D721Med (cell line): ENCODE results near the gene STARD6.
"Not testable (repeated sequence)": the region's sequence is repeated elsewhere in the genome, so short reads cannot be mapped to it uniquely, and the experiment has no call there.

Experiments
- DNase-seq: peaks from one replicate; pipeline ENCODE4 v3.0.0; 2011; ENCODE audit warnings: low spot score; ENCODE audit not compliant: insufficient read length
- FAIRE-seq: peaks from 2 replicates; lab custom pipeline; 2011; peaks lifted over from hg19 to GRCh38; lab: Jason Lieb, UNC
- TF ChIP-seq, protein P1 (sequence below): IDR thresholded peaks from 2 replicates; pipeline ENCODE4 v1.5.1; 2012; ENCODE audit warnings: mild to moderate bottlenecking, control low read depth; ENCODE audit not compliant: insufficient read depth; ENCODE audit errors: missing control alignments

Gene STARD6

DNA sequence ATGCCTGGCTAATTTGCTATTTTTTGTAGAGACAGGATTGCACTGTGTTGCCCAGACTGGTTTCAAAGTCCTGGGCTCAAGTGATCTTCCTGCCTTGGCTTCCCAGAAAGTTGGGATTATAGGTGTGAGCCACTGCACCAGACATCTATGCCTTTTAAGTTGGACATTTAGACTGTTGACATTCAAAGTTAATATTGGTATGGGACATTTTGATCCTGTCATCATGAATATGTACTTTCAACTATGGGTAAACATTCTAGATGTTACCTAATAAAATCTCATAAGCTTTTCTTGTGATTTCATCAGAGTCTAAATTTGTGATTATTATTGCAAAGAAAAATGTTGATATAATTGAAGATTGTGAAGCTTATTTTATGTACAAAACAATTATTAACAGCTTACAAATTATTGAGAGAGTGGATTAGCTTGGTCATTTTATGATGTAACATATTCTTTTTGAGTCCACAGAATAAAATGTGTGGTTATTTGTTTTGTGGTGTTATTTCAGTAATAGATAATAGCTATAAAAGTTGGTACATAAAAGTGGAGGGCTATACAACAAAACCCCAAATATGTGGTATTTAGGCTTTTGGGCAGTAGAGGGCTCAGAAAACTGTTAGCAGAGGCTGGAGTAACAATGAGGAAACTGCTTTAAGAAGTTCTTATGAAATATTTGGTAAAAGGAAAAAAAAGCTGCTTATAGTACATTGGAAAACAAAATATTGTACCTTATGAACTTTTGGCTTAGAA lies 41.4 kb downstream of the STARD6 start:
- TF ChIP-seq, protein P1, sequence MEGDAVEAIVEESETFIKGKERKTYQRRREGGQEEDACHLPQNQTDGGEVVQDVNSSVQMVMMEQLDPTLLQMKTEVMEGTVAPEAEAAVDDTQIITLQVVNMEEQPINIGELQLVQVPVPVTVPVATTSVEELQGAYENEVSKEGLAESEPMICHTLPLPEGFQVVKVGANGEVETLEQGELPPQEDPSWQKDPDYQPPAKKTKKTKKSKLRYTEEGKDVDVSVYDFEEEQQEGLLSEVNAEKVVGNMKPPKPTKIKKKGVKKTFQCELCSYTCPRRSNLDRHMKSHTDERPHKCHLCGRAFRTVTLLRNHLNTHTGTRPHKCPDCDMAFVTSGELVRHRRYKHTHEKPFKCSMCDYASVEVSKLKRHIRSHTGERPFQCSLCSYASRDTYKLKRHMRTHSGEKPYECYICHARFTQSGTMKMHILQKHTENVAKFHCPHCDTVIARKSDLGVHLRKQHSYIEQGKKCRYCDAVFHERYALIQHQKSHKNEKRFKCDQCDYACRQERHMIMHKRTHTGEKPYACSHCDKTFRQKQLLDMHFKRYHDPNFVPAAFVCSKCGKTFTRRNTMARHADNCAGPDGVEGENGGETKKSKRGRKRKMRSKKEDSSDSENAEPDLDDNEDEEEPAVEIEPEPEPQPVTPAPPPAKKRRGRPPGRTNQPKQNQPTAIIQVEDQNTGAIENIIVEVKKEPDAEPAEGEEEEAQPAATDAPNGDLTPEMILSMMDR, result no peak
- FAIRE-seq (no peak), DNase-seq (no peak)

DNA sequence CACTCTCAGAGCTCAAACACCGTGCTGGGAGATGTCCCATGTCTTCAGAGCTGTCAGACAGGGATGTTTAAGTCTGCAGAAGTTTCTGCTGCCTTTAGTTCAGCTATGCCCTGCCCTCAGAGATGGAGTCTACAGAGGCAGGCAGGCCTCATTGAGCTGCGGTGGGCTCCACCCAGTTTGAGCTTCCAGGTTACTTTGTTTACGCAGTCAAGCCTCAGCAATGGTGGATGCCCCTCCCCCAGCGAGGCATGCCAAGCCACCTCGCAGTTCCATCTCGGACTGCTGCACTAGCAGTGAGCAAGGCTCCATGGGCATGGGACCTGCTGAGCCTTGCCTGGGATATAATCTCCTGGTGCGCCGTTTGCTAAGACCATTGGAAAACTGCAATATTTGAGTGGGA lies 48.1 kb downstream of the STARD6 start:
- FAIRE-seq, DNase-seq: not testable (repeated sequence)

DNA sequence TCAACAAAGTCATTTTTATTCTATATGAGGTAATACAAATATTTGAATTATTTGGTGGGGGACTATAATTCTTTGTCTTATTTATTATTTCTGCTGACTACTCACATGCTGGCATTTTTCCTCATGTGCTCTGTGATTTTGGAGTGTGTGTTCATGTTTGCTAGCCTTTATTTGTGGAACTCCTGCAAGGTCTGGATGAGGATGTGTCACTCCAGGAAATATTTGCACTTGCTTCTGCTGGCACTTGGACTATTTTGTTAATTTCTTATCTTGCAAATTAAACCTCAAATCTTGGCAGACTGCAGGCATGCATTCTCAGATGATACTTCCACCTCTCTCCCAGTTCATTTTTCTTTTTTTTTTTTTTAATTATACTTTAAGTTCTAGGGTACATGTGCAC lies 54.2 kb downstream of the STARD6 start:
- TF ChIP-seq, protein P1, result no peak
- FAIRE-seq, result peak; percentile 16

DNA sequence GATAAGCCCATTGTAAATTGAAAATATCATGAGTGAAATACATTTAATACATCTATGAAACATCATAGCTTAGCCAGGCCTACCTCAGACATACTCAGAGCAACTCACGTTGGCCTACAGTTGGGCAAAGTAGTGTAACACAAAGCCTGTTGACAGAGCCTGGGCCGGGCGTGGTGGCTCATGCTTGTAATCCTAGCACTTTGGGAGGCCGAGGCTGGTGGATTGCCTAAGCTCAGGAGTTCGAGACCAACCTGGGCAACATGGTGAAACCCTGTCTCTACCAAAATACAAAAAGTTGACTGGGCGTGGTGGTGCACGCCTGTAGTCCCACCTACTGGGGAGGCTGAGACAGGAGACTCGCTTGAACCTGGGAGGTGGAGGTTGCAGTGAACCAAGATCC lies 58.7 kb downstream of the STARD6 start:
- FAIRE-seq, result peak; percentile 92
- not testable (repeated sequence) for DNase-seq

More for the DNA sequence above, 54.2 kb downstream of the STARD6 start:
- no peak for DNase-seq

DNA sequence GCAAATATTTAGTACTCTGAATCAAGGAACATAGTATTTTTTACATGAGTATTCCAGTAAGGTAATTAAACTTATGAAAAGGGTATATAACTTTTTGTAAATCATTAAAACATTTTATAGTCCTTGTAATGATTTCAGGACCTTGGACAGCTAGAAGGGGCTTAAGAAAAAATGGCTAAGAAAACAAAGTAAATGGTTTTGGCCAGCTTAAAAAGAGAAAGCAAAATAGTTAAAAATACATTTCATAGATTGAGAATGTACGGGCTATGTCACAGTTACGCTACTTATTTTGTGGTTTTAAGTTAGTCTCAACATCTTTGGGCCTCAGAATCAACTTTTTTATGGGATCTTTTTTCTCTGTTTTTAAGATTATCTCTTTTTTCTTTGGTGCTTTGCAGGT lies 61.6 kb downstream of the STARD6 start:
- TF ChIP-seq, protein P1, result no peak
- DNase-seq (no peak), FAIRE-seq (no peak)

DNA sequence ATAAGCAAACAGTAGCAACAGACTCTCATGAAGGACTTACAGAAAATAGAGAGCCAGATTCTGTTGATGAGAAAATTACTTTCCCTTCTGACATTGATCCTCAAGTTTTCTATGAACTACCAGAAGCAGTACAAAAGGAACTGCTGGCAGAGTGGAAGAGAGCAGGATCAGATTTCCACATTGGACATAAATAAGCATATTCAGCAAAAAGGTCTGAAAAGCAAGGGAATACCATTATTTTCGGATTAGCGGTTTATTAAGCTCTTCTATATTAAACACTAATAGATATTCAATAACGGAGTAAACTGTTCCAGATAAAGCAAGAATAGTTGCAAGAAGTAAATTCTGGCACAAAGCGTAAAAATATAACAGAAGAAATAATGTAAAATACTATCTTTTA lies 63.4 kb downstream of the STARD6 start:
- no peak for FAIRE-seq
- no peak for DNase-seq
- TF ChIP-seq, protein P1, result no peak

DNA sequence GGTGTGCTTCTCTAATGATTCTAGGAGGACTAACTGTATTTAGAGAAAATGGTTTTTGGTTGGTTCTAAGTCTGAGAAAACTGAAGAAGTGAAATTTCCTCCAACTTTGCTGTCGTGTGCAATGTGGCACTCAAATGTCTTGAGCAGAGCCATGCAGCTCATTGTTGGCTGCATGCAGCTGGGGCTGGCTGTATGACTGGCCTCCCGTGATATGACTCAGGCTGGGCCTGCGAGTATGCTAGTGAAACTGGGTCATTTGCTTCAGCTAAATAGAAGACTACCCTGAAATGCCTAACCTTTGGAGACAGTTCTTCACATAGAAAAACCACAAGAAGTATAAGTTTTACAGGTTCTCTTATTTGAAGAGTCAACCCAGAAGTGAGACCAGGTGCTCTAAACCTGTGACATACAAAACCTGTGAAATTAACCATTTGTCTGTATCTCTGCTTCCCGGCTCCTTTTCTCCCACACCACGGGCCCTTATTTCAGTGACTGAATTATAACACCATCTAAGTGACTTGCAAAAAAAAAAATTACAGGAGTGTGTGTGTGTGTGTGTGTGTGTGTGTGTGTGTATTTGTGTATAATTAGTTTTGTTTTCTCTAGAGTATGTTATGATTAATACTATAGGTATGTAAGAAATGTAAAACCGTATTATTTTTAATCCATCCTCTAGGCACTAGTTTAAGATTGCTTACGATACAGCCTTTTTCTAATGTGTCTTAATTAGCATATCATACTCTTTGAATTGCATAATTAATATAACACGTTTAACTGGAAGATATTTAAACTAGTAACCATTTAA lies 72.5 kb downstream of the STARD6 start:
- DNase-seq (no peak), FAIRE-seq (no peak)
- TF ChIP-seq, protein P1, result no peak

DNA sequence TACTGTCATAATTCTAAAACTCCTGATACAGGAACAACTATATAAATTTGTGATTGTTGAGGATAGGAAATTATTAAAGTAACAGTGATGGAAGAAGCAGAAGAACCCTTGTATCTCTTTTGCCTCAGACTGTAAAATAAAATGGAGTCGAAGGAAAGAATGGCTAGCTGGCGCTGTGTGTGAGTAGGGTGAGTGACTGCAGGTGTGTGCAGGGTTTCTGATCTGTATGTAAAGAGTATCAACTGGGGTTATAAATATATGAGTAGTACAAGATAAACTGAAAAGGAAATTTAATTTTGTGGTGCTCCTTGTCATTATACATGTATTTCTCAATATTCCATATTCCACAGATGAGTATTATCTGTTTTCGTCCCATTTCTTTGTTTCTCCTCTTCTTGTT lies 73.1 kb downstream of the STARD6 start:
- DNase-seq (no peak), FAIRE-seq (no peak)
- TF ChIP-seq, protein P1, result no peak
